NCI-H1436 (cell line): Measurements from ENCODE around the gene THRB.

Experiments
- DNase-seq: peaks from one replicate; lab custom pipeline; 2025; lab: John Stamatoyannopoulos, UW

Gene THRB

DNA sequence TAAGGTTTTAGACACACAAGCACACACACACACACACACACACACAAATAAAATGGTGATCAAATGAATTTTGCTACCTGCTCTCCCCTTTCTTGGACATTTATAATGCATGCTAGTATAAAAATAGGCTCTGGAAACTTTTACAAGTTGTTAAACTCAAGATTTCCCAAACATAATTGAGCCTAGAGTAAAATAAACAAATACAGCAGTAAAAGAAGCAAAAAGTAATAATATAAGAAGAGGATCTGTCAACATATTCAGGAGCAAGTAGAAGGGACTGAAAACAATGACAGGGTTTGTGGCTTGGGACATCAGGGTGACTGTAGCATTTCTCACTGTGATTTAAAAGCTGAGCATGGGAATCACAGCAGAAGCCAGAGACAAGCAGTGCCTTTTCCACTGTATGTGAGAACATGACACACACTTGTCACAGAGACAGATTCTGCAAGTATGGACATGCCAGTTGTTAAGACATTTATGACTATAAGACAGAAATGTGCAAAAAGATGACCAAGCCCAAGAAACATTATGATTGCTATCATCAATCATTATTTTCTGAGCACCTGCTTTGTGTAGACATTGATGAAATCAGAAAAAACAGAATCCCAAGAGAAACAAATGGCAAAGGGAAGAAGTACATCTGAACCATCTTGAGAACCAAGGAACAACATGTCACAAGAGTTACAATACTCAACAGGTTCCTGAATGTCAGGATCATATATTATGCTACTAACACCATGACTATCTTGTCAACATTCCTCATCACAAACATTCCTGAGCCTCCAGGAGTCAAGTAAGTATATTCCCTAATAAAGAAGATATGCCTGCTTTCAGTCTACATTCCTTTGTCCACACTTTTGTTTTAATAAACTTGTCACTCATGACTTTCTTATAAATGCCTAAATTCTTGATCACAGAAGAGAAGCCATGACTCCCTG, 7.1 kb downstream of the THRB start:
- DNase-seq = no peak

DNA sequence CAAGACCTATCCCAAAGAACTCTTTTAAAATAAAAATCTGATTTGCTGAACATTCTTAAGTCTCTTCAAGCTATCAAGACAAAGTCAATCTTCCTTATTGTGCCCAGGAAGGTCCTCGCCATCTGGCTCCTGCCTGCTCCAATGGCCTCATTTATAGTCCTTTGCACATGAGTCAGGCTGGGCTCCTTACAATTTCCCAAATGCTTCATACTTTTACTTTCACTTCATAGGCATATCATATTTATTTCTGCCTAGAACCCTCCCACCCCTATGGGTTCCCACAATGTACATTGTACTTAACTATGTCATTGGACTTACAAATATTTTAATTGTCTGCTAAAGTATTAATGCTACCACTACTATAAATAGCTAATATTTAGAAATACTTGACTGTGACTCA, 9.1 kb downstream of the THRB start:
- no peak for DNase-seq

DNA sequence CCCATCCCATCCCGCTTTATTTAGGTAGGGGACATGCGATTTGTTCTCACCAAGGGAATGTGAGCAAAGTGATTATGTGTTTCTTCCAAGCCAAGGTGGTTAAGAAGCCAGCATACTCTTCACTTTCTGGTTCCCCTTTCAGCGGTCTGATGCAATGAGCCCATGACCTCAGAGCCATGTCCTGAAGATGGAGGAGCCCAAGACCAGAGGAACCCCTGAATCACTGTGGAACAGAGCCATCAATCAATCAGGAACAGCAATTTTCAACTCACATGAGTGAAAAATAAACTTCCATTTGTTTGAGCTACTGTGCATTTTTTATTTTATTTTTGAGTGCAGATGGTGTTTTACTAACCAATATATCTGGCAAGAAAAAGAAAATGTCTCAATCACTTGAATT, 10.8 kb downstream of the THRB start:
- no peak for DNase-seq

DNA sequence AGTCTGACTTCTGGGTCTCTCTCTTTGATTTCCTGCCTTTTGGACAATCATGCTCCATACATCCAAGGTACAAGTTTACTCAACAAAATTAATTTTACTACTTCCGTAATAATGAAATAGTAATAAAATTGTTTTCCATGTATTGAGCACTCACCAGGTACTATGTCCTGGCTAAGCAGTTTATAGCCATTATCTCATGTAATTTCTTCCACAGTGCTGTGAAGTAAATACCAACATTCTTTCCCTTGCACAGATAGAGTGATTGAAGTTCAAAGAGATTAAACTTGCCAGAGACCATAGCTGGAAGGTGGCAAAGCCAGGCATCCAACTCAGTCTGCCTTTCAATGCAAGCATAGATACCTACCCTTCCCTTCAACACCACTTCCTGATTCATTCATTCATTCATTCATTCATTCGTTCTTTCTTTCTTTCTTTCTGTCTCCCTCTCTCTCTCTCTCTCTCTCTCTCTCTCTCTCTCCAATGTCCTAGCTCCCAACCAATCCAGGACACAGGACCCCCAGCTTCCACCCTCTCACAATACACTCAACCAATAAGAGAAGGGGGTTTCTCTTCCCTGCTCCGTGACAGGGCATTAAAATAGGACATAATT, 12.4 kb downstream of the THRB start:
- no peak for DNase-seq

DNA sequence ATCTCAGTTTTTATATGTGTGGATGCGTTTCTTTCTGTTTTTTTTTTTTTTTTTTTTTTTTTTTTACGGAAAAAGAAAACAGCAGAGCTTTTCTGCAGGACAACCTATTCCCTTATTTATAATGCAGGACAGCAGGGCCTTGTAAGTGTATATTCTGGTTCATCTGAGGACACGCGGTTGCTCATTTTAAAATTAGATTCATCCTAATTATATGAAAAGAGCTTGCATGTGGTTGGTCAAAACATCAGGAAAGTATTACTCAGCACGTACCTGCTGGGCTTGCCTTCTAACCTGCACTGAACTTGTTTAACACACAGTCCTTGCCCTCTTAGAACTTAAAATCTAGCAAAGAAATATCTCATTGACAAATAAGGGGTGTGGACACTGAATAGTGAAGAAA, 13.5 kb downstream of the THRB start:
- DNase-seq = no peak

DNA sequence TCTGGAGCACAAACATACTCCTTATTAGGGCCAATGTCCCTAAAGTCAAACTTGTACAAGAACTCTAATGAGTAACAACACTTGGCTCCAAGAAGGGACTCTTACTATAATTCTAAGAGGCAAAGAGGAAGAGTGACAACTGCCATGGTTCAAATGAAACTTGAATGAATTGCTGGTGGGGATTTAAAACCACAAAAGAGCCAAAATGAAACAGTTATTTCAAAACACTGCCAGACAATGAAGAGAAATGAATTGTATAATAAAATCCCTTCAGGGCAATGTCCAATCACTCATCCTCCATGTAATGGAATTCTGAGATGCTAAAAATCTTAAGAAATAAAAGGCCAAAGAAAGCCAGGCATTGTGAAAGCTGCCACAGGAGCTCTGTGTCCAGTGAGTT, 14.2 kb downstream of the THRB start:
- no peak for DNase-seq

DNA sequence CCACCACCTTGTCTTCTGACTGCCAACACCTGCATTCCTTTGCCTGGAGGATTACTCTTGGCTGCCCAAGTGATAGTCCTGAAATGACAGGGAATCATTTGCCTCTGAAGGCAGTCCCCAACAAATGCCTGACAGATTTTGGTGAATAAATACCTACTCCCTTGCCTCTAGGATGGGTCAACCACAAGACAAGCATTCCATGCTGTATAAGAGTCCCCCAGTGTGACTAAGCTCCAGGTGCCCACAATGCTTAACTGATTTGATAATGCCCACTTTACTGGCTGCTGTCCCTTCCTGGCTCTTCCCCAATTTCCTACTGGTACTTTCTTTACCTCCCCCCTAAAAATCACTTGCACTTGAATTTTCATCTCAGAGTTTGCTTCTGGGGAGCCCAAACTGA, 14.8 kb downstream of the THRB start:
- no peak for DNase-seq

DNA sequence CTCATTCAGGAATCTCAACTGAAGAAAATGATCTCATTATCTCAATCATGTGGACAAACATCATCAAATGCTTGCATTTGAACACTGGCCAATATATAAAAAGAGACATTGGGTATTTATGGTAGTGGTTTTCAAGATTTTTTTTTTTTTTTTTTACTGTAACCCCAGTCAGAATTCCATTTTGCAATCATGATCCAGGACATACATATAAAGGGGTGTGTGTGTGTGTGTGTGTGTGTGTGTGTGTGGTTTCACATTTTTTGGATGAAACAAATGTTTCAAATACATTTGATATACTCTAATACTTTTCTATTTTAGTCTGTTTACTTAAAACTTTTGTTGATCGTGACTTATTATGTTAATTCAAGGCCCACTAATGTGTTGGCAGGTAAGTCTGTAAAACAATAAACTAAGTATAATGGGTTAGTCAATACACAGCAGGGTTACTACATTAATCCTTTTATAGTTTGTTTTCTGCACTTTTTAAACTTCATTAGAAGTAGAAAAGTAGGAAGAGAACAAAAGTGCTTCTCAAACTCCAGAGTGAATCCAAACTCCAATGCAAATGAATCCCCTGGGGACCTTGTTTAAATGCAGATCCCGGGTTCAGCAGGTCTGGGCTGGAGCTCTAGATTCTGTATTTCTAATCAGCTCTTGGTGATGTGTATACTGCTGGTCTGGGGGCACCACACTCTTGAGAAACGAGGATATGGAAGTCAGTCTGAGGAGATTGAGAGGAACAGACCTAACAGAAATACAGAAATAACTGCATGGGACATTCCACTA, 17.6 kb downstream of the THRB start:
- DNase-seq = no peak

DNA sequence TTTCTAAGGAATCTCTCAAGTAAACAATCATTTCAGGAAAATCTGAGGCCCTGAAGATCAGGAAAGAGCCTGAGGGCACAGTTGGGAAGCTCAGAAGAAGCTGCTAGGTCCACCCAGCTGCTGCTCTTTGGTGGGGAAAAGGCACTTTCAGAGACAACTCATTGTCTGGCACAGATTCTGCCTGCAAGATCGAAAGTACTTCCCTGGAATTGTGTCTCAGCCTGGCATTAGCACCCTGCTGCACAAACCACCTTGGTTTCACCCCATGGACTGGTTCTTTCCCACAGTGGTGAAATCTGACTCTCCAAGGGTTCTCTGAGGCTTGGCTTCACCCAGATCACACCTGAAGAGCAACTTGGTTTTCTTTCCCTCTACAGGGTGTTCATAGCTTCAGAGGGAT, 18.7 kb downstream of the THRB start:
- no peak for DNase-seq

DNA sequence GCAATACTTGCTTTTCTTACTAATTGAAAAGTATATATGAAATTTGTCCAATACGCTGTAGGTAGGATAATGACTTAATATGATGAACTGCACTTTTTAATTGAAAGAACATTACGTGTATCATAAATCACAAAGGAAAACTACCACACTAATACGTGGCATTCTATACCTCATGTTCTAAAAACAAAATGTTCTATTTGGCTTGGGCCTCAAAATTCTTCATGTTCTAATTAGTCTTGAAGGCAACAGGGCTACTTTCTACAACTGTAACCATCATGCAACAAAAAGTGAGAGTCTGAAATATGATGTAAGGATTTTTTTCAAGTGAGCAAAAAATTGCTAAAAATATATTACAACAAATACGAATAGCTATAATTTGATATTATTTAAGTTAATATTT, 19.8 kb downstream of the THRB start:
- no peak for DNase-seq

DNA sequence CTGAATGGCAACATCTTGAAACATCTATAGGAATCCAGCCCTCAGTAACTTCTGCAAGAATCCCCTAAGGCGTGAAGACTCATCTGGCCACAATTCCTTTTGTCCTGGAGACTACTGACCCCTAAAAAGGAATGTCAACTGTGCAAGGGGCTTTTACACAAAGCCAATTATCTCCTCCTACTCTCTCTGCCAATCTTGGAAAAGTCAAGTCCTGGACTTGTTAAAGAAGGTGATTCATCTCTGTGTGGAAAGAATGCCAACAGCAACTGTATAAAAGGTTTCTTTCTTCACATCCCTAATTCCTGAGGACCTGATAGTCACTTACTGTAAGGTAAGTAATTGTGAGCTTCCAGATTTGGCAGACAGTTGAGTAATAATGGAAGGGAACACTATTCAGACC, 22.3 kb downstream of the THRB start:
- DNase-seq = no peak

DNA sequence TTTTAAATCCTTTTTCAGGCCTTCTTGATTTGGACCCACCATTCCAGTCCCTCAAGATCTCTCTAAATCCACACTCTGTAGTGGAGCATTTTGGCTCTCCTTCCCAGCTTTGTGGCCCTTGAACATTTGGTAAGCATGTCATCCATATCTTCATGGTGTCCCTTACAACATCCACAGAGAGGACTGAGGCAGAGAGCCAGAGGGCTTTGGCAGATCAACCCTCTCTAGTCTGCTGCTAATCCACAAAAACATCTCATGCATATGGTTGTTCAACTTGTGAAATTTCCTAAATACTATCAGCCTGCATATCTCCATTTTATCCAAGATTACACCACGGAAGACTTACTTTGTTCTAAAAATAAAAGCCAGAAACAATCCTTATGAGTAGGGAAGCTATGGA, 23.2 kb downstream of the THRB start:
- no peak for DNase-seq

DNA sequence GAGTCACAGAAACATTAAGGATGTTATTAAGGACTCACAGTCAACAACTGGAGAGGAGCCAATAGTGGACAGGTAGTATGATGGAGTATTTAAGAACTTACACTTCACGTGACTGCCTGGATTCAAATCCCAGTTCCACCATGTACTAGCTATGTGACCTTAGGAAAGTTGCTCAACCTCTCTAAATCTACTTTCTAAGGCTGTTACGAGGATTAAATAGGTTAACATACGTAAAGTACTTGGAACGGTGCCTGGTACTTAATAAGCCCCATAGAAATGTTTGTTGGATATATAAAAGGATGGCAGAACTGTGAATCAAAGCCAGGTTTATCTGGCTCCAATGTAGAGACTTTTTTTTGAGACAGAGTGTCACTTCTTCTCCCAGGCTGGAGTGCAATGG, 24.4 kb downstream of the THRB start:
- DNase-seq = no peak

DNA sequence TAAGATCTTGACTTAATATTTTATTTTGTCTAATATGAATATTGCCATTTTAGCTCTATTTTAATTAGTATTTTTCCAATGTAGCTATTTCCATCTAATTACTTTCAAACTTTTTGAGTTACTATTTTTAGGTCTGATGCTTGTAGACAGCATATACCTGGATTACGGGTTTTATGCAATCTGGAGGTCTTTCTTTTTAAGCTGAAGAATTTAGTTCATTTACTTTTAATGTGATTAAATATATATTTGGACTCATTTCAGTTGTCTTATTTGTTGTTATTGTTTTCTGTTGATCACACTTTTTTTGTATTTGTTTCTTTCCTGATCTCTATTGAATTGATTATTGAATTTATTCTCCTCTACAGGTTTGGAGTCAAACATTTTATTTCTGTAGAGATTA, 30.3 kb downstream of the THRB start:
- DNase-seq = no peak

DNA sequence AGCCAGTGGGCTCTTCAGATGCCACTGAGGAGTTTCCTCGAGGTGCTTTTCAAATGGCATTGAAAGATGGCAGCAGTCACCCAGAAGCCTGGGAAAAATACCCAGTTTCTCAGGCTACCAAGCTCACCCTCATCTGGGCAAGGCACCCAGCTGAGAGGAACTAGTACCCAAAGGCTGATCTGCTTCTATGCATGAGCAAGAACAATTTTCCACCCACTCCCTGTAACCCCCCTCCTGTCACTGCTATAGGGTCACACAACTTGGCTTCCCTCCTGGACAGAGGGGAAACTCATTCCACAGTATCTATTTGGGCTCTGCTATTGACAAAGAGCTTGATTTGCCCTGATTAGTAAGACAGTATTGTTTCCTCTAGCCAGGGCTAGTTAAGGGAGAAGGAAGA, 31.9 kb downstream of the THRB start:
- no peak for DNase-seq

DNA sequence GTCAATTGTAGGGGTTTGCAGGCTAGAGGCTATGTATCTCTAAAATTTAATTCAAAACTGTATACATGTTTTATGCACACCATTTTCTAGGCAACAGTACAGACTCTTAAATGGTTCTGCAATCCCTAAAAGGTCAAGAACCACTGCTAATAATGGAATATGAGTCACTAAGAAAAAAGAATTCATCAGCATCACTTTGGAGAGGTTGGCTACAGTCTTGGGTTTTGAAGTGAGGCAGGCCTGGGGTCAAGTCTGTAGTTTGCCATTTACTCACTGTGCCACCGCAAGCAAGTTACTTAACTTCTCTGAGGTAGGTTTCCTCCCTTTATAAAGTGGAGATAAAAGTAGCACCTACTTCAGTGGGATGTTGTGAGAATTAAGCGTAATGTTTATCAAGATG, 33.7 kb downstream of the THRB start:
- DNase-seq = no peak

DNA sequence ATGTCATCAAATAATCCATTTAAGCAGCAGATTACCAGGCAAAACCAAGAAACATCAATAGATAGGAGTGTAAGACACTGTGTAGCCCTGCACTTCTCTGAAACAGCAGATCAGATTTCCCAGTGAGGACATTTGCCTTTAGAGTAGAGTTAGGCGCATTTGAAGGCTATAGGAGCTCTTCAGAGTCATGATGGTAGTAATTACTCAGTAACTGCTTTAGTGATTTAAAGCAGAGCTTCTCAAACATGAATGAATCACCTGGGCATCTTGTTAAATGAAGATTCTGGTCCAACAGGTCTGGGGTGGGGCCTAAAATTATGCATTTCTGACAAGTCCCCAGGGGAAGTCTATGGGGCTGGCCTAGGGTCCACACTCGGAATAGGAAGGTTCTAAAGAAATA, 36.9 kb downstream of the THRB start:
- DNase-seq = no peak

DNA sequence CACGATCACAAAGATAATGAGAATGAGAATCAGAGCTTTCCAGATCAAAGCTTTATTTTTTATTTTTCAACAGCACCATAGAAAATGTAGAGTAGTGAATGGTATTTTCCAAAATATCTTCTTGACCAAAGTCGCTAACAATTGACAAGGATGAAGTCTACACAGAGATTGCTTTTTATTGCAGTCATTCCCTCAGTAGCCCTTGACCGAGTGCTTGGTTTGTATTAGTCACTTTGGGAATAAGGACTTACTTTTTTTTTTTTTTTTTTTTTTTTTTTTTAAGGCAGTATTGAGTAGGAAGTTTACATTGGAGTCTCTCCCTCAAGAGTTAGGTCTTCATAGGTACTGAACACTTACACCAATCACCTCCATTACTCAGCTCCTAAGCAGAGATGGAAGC, 39.8 kb downstream of the THRB start:
- no peak for DNase-seq

DNA sequence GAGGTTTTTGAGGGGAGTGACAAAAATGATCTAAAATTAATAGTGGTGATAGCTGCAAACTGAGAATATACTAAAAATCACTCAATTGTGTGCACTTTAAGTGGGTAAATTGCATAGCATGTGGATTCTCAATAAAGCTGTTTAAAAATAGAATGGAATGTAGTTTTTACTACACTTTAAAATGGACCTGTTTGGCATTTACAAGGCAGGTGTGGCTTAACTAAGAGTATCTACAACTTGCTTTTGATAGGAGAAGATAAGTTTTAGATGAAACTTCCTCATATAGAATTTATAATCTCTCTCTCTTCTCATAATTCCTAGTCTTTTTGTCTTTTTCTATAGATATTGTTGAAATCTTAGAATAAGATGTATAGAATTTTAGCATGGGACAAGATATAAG, 40.3 kb downstream of the THRB start:
- no peak for DNase-seq

DNA sequence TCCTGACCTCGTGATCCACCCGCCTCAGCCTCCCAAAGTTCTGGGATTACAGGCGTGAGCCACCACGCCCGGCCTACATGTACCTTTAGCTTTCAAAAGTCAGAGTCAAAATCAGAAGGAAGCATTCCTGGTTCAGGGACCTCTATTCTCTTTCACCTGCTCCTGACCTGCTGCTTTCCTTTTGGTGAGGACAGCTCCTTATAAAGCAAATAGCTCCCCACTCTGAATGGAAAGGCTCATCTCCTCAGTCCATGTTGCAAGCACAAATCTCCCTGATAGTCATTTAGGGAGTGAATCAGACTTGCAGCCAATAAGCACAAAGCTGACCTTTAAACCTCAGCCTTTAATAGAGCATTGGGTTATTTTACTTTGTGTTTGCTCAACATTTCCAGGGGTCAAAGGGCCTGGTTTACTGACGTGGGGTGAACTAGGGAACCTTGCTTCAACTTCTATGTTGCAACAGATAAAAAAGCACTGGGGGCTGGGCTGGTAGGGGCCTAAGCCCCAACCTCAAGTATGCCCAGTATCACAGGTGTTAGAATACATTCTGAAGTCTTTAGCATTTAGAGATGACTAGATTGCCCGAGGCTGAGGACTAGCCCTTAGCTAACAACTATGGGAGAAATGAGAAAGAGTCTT, 43.1 kb downstream of the THRB start:
- DNase-seq = no peak

DNA sequence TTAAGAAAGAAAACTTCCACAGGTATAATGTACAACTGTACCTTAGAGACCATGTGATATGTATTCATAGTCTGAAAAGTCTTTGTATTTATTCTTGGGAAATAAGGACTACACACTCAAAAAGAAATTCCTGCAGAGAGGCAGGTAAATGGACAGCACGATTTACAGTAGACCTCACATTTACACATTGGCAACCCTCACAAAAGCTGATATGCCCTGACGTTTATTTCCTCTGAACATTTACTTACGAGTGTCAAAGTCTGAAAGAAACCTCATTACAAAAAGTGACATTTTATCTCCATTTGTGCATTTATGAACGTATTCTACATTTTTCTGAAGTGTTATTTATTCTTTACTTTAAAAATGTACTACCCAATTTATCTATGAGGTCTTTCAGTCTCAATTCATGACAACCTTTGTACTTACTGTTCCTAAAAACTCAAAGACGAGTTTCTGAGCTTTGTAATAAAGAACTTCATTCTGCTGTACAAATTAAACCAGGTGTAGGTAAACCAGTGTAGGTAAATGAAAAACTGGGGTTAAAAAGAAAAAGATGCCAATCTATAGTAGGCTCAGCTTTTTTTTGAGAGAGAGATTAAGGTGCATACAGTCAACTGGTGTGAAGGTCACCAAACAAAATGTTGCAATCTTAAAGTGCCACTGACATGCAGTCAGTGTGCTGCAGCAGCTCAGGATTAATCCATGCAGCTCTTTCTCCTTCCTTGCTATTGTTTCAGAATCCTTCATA, 44.3 kb downstream of the THRB start:
- no peak for DNase-seq

DNA sequence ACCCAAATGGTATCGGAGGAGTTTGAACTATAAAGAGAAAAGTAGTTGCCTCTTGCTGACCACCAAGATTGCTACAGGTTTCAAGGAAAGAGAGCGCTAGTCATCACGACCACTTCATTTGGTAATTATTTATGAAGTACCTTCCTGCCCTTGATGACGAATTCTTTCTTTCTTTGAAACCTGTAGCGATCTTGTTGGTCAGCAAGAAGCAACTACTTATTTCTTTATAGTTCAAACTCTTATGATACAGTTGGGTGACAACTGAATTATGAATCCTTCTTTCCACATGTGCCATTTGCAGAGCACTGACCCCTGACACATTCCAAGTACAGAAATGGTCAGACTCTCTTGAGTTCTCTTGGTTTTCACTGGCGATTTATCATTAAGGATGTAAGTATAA, 46.8 kb downstream of the THRB start:
- DNase-seq = no peak
